GM19397 (cell line): ENCODE results near the gene DENND10.
"Not testable (repeated sequence)": the region's sequence is repeated elsewhere in the genome, so short reads cannot be mapped to it uniquely, and the experiment has no call there.

Experiments used
- ATAC-seq: cut with Tn5 transposase; IDR thresholded peaks from one replicate; pipeline ENCODE4 v1.9.1; 2021; ENCODE audit warnings: mild to moderate bottlenecking, moderate library complexity; ENCODE audit not compliant: unreplicated experiment

DENND10 gene

DNA sequence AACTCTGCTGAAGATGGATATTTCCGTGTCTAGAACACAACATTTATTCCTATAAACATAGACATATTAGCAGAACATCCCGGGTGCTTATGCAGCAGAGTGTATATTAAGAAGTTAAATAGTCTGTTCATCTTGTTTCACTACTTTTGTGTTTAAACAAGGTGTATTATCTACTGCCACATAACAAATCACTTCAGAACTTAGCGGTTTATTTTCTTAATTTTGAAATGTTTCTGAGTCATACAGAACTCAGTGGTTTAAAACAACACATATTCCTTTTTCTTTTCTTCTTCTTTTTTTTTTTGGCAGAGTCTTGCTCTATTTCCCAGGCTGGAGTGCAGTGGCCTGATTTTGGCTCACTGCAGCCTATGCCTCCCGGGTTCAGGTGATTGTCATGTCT is 25.8 kb downstream of the DENND10 start:
- ATAC-seq = no peak

GRCh38 chr10:119131512-119132240 is 27.8 kb downstream of the DENND10 start:
- ATAC-seq = no peak

DNA sequence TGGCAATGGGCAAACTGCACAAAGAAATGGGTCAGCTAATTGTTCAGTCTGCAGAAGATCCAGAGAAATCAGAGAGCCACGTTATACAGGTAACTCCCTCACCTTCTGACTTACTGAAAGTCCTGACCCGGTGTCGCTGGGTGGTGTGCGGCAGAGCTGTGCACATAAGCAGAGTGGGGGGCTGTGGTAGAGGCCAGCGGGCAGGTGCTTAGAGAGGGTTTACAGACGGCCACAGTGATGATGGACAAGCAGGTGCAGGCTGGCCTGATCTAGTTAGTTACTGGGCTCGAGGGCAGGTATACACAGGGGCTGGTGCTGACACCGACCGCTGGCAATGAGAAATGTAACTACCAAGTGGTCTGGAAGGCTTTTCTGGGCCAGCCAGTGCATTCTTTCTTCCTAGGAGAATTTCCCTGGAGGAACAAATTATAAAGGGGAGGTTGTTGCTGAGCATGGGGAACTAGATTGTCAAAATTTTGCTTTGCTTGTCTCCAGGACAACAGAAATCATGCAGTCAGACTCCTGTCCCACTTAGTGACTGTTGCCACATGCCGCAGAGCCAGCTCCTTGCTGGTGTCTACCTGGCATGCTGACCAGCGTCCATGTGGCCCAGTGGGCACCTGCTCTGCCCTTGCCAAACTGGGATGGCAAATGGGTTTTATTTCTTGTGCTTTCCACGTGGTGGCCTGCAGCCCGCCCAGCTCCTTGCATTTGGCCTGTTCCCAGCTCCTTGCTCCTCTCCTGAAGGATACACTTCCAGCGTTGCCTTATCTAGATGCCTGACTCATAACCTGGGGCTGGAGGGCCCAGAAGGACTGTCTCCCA is 28.8 kb downstream of the DENND10 start:
- no peak for ATAC-seq

DNA sequence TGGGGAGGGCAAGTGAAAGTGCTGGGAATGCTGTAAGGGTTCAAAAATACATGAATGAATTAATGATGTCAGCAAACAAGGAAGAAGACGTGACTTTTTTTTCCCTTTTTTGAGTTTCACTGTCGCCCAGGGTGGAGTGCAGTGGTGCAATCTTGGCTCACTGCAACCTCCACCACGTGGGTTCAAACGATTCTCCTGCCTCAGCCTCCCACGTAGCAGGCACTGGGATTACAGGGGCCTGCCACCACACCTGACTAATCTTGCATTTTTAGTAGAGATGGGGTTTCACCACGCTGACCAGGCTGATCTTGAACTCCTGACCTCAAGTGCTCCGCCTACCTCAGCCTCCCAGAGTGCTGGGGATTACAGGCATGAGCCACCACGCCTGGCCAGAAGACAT is 30.0 kb downstream of the DENND10 start:
- ATAC-seq = no peak

GRCh38 chr10:119135513-119135881 is 31.6 kb downstream of the DENND10 start:
- no peak for ATAC-seq

GRCh38 chr10:119136084-119136483 is 32.2 kb downstream of the DENND10 start:
- ATAC-seq = no peak

GRCh38 chr10:119137878-119138277 is 34.0 kb downstream of the DENND10 start:
- not testable (repeated sequence) for ATAC-seq

- no peak for ATAC-seq
Observed at GRCh38 chr10:119138346-119139306, 34.7 kb downstream of the DENND10 start.

DNA sequence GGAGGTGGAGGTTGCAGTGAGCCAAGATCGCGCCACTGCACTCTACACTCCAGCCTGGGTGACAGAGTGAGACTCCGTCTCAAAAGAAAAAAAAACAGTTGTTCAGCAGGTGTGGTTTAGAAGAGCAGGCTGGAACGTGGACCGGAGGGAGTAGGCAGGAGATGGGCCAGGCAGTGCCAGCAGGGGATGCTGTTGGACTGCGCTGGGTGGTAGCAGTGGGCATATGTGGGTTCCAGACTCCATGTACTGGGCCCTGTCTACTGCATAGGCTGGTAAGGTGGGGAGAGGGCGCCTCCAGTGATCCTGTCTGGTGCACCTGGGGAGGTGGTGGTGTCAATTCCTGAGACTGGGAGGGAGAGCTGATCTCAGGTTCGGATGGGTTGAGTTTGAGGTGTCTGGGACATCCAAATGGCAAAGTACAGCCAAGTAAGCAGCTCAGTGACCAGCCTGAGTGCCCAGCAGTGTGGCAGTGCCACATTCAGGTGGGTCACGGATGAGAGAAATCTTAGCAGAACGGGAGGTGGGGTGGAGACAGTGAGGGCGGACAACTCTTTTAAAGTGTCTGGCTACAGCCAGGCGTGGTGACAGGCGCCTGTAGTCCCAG is 35.7 kb downstream of the DENND10 start:
- ATAC-seq = no peak

- ATAC-seq = no peak
Observed at GRCh38 chr10:119140603-119141245, 36.8 kb downstream of the DENND10 start.

GRCh38 chr10:119143657-119144056 is 39.7 kb downstream of the DENND10 start:
- no peak for ATAC-seq

GRCh38 chr10:119149157-119149556 is 45.2 kb downstream of the DENND10 start:
- ATAC-seq = no peak

- ATAC-seq = no peak
Observed at GRCh38 chr10:119149729-119150128, 45.8 kb downstream of the DENND10 start.

DNA sequence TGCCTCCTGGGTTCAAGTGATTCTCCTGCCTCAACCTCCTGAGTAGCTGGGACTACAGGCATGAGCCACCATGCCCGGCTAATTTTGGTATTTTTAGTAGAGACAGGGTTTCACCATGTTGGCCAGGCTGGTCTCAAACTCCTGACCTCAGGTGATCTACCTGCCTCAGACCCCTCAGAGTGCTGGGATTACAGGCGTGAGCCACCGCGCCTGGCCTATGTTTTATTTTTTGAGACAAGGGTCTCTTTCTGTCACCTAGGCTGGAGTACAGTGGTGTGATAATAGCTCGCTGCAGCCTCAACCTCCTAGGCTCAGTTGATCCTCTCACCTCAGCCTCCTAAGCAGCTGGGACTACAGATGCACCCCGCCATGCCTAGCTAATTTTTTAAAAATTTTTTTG is 47.7 kb downstream of the DENND10 start:
- not testable (repeated sequence) for ATAC-seq

DNA sequence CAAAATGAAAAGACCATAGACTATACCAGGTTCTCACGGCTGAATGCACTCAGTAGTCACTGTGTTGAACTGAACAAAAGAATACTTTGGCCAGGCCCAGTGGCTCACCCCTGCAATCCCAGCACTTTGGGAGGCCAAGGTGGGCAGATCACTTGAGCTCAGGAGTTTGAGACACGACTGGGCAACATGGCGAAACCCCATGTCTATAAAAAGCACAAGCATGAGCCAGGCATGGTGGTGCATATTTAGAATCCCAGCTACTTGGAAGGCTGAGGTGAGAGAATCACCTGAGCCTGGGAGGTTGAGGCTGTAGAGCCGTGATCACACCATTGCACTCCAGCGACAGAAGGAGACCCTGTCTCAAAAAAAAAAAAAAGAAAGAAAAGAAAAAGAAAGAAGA is 49.1 kb downstream of the DENND10 start:
- no peak for ATAC-seq

- ATAC-seq = no peak
Observed at GRCh38 chr10:119153661-119154060, 49.7 kb downstream of the DENND10 start.

GRCh38 chr10:119159332-119159731 is 55.4 kb downstream of the DENND10 start:
- ATAC-seq = no peak

- ATAC-seq = no peak
Observed at GRCh38 chr10:119161680-119162451, 58.0 kb downstream of the DENND10 start.

DNA sequence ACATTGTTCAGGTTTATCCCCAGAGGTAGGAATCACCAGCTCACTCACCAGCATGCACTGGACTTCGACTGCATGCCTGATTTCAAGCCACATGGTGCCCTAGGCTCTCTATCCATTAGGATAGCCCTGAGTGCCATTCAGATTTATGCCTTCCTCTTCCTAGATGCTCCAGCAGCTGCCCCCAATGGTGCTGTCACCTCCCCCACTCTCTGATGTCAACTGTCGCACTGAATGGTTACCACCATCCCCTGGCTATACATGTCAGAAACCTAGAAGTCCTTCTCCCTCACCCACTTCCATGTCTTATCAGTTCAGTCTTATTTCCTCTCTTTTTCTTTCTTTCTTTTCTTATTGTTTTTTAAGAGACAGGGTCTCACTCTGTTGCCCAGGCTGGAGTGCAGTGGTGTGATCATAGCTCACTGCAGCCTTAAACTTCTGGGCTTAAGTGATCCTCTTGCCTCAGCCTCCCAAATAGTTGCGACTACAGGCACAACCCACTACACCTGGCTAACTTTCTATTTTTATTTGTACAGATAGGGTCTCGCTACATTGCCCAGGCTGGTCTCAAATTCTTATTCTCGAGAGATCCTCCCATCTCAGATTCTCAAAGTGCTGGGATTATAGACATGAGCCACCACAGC is 58.7 kb downstream of the DENND10 start:
- ATAC-seq = no peak
